GM21526 (cell line): ENCODE results near the gene ROCK2.
"Not testable (repeated sequence)": the region's sequence is repeated elsewhere in the genome, so short reads cannot be mapped to it uniquely, and the experiment has no call there.

ENCODE experiments used
- ATAC-seq: cut with Tn5 transposase; IDR thresholded peaks from one replicate; pipeline ENCODE4 v1.9.1; 2021; ENCODE audit warnings: moderate library complexity; ENCODE audit not compliant: unreplicated experiment, low FRiP score

ROCK2 gene

GRCh38 chr2:11201969-11202368, 142.5 kb downstream of the ROCK2 start:
- ATAC-seq: no peak

- no peak for ATAC-seq
Observed at GRCh38 chr2:11200651-11201050, 143.8 kb downstream of the ROCK2 start.

- no peak for ATAC-seq
Observed at GRCh38 chr2:11196246-11196645, 148.2 kb downstream of the ROCK2 start.

GRCh38 chr2:11187731-11188130, 156.7 kb downstream of the ROCK2 start:
- ATAC-seq: no peak

GRCh38 chr2:11187083-11187619, 157.3 kb downstream of the ROCK2 start:
- ATAC-seq: no peak

GRCh38 chr2:11186145-11186544, 158.3 kb downstream of the ROCK2 start:
- no peak for ATAC-seq

GRCh38 chr2:11182951-11183350, 161.5 kb downstream of the ROCK2 start:
- no peak for ATAC-seq

GRCh38 chr2:11180653-11181052, 163.8 kb downstream of the ROCK2 start:
- ATAC-seq: no peak

- no peak for ATAC-seq
Observed at GRCh38 chr2:11179899-11180298, 164.5 kb downstream of the ROCK2 start.

- ATAC-seq: no peak
Observed at GRCh38 chr2:11179196-11179595, 165.2 kb downstream of the ROCK2 start.

GRCh38 chr2:11177871-11178690, 166.4 kb downstream of the ROCK2 start:
- ATAC-seq: no peak

GRCh38 chr2:11175293-11175795, 169.1 kb downstream of the ROCK2 start:
- no peak for ATAC-seq

GRCh38 chr2:11174222-11174621, 170.2 kb downstream of the ROCK2 start:
- no peak for ATAC-seq

GRCh38 chr2:11169333-11169732, 175.1 kb downstream of the ROCK2 start:
- no peak for ATAC-seq

GRCh38 chr2:11168488-11168887, 175.9 kb downstream of the ROCK2 start:
- no peak for ATAC-seq

GRCh38 chr2:11166476-11166875, 178.0 kb downstream of the ROCK2 start:
- ATAC-seq: no peak

- not testable (repeated sequence) for ATAC-seq
Observed at GRCh38 chr2:11165046-11165445, 179.4 kb downstream of the ROCK2 start.

- no peak for ATAC-seq
Observed at GRCh38 chr2:11163439-11164317, 180.8 kb downstream of the ROCK2 start.

GRCh38 chr2:11161747-11162146, 182.7 kb downstream of the ROCK2 start:
- ATAC-seq: no peak

GRCh38 chr2:11160731-11161455, 183.5 kb downstream of the ROCK2 start:
- peak; percentile 67 for ATAC-seq
